Measurements from ENCODE around the gene ANKRD39.

GRCh38 chr2:96848264-96848663, 9.6 kb downstream of the ANKRD39 start:
- no peak for TF ChIP-seq CTCF (IDR thresholded peaks at IDR 0.05)
- TF ChIP-seq POLR2A (IDR thresholded peaks at IDR 0.05), result no peak

Measured in right lobe of liver (tissue), 4 donors.